ENCODE data around the gene PKN2.

- TF ChIP-seq CTCF (IDR thresholded peaks at IDR 0.05) (no peak), POLR2A (IDR thresholded peaks at IDR 0.05) (no peak)
Observed at GRCh38 chr1:88701275-88701674, 17.2 kb downstream of the PKN2 start.

All from body of pancreas (tissue), 4 donors.